ENCODE measurements around the gene CDC16. TPM values are rescaled to one million over a fixed set of nuclear protein-coding genes. Genes with fewer than 3 reads are reported as not detected.

The CDC16 gene
- total and polyA plus RNA-seq, 2 of the 13 experiments (the other 11 are each of a cell fraction or from before 2014, with no cell fraction given), result 24.2 to 60.9 TPM

DNA sequence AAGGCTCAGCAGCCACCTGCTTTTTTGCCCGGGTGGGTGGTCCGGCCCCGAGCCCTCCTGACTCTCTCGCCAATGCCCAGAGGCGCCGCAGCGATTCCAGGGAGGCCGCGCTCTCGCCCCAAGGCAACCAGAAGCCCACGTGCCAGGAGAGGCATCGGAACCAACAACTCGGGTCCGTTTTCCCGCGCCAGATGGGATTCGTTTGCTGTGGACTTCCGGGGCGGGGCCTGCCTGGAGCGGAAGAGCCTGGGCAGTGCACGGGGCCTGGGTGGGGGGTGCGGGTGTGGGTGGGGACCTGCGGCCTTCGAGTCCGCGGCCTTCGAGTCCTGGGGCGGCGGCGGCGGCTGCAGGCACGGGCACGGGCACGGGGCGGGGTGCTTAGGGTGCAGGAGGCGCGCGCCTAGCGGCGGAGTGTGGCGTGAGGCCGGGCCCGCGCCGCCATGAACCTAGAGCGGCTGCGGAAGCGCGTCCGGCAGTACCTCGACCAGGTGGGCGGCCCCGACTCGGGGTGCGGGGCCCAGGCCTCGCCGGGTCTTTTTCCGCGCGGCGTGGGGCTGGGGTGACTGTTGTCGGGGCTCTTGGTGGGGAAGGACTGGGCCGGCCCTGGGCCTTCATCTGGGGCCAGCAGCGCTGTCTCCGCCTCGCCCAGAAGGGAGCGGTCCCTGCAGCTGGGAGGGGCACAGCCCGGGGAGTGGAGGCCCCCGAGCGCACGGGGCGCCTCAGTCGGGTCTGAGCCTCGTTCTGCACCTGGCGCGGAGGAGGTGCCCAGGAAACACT, at the start of gene CDC16 (continued):
- peak; percentile 89 for TF ChIP-seq GATAD1 (CRISPR knock-in tag; IDR thresholded peaks at IDR 0.05)
- peak; percentile 70 for TF ChIP-seq ZNF274 (CRISPR knock-in tag; IDR thresholded peaks at IDR 0.05)
- TF ChIP-seq THYN1 (CRISPR knock-in tag; IDR thresholded peaks at IDR 0.05; ENCODE audit: borderline replicate concordance, low read depth), result no peak
- TF ChIP-seq CBX2 (IDR thresholded peaks at IDR 0.05; ENCODE audit: low read depth, low read length), result no peak
- TF ChIP-seq CBX2 (CRISPR knock-in tag; IDR thresholded peaks at IDR 0.05; ENCODE audit: low read depth), result peak; percentile 88; the same call in 1 of the 2 replicates
- no peak; the same call in 1 of the 2 replicates for TF ChIP-seq ATF6 (CRISPR knock-in tag; conservative IDR thresholded peaks at IDR 0.05)
- no peak for TF ChIP-seq ATF1 (CRISPR knock-in tag; IDR thresholded peaks at IDR 0.05)
- no peak for TF ChIP-seq NR3C1 (CRISPR knock-in tag; IDR thresholded peaks at IDR 0.05)
- TF ChIP-seq ZNF251 (CRISPR knock-in tag; IDR thresholded peaks at IDR 0.05), result no peak
- TF ChIP-seq ZNF772 (CRISPR knock-in tag; IDR thresholded peaks at IDR 0.05), result no peak
- no peak; the same call in 1 of the 2 replicates for TF ChIP-seq ZNF589 (CRISPR knock-in tag; conservative IDR thresholded peaks at IDR 0.05)
- TF ChIP-seq NFATC3 (CRISPR knock-in tag; IDR thresholded peaks at IDR 0.05), result peak; percentile 72; the same call in 1 of the 2 replicates
- TF ChIP-seq, protein P1, sequence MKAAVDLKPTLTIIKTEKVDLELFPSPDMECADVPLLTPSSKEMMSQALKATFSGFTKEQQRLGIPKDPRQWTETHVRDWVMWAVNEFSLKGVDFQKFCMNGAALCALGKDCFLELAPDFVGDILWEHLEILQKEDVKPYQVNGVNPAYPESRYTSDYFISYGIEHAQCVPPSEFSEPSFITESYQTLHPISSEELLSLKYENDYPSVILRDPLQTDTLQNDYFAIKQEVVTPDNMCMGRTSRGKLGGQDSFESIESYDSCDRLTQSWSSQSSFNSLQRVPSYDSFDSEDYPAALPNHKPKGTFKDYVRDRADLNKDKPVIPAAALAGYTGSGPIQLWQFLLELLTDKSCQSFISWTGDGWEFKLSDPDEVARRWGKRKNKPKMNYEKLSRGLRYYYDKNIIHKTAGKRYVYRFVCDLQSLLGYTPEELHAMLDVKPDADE (CRISPR knock-in tag; IDR thresholded peaks at IDR 0.05), result no peak
- TF ChIP-seq SNAPC5 (CRISPR knock-in tag; IDR thresholded peaks at IDR 0.05; ENCODE audit: borderline replicate concordance), result peak; percentile 73; the same call in 1 of the 2 replicates
- TF ChIP-seq ZNF333 (CRISPR knock-in tag; IDR thresholded peaks at IDR 0.05; ENCODE audit: borderline replicate concordance), result peak; percentile 55; the same call in 1 of the 2 replicates
- no peak for TF ChIP-seq ZNF678 (CRISPR knock-in tag; IDR thresholded peaks at IDR 0.05)
- peak; percentile 84 for TF ChIP-seq ZNF441 (CRISPR knock-in tag; IDR thresholded peaks at IDR 0.05; ENCODE audit: borderline replicate concordance)
- no peak for TF ChIP-seq CREM (IDR thresholded peaks at IDR 0.05)
- TF ChIP-seq CREM (CRISPR knock-in tag; IDR thresholded peaks at IDR 0.05), result 0 out of 2 replicates have a peak, but pooled peaks have one; percentile 11
- peak; percentile 68 for TF ChIP-seq ZGPAT (CRISPR knock-in tag; IDR thresholded peaks at IDR 0.05)
- TF ChIP-seq HDAC2 (CRISPR knock-in tag; IDR thresholded peaks at IDR 0.05), result peak; percentile 58; the same call in 1 of the 2 replicates
